GM23338 (cell line): ENCODE data around the gene BEST1. TPM values are rescaled to one million over a fixed set of nuclear protein-coding genes. Genes with fewer than 3 reads are reported as not detected.

Experiments used
- ATAC-seq: fragments of 200-7000 bp; cut with Tn5 transposase; 3 replicates; pipeline ENCODE4 v1.9.1; 2020
- DNase-seq: peaks from one replicate; pipeline ENCODE4 v3.0.0-alpha.2; 2015; ENCODE audit warnings: low spot score
- H2AFZ ChIP-seq: fragments of 200-600 bp; sonication (generic); 2 replicates; pipeline ENCODE4 v1.8.0; 2016; ENCODE audit warnings: antibody characterized with exemption, mild to moderate bottlenecking, moderate library complexity
- H3F3A ChIP-seq: fragments of 200-600 bp; sonication (generic); replicated peaks from 2 replicates; pipeline ENCODE4 v1.8.0; 2017; ENCODE audit warnings: antibody characterized with exemption, mixed run types, low read depth
- H3K27ac ChIP-seq: fragments of 200-600 bp; sonication (generic); 2 replicates; pipeline ENCODE4 v1.6.1; 2016; ENCODE audit warnings: low read depth
- H3K27me3 ChIP-seq: fragments of 200-600 bp; sonication (generic); 2 replicates; pipeline ENCODE4 v1.8.0; 2016; ENCODE audit warnings: mild to moderate bottlenecking, mixed run types, moderate library complexity; ENCODE audit not compliant: insufficient read depth
- H3K36me3 ChIP-seq: fragments of 200-600 bp; sonication (generic); 2 replicates; pipeline ENCODE4 v1.8.0; 2016; ENCODE audit warnings: mild to moderate bottlenecking; ENCODE audit not compliant: insufficient read depth
- H3K4me1 ChIP-seq: fragments of 200-600 bp; sonication (generic); 2 replicates; pipeline ENCODE4 v1.8.0; 2016; ENCODE audit warnings: mild to moderate bottlenecking, moderate library complexity; ENCODE audit not compliant: insufficient read depth
- H3K4me2 ChIP-seq: fragments of 200-600 bp; sonication (generic); 2 replicates; pipeline ENCODE4 v1.7.1; 2017; ENCODE audit warnings: mixed run types
- H3K4me3 ChIP-seq: fragments of 200-600 bp; sonication (generic); 2 replicates; pipeline ENCODE4 v1.6.1; 2016; ENCODE audit warnings: mixed run types
- H3K79me2 ChIP-seq: fragments of 200-600 bp; sonication (generic); replicated peaks from 2 replicates; pipeline ENCODE4 v1.8.0; 2017; ENCODE audit warnings: mild to moderate bottlenecking; ENCODE audit not compliant: insufficient read depth
- H3K9me2 ChIP-seq: fragments of 200-600 bp; sonication (generic); 2 replicates; pipeline ENCODE4 v1.8.0; 2017; ENCODE audit not compliant: insufficient read depth
- H4K20me1 ChIP-seq: fragments of 200-600 bp; sonication (generic); replicated peaks from 2 replicates; pipeline ENCODE4 v1.8.0; 2017; ENCODE audit warnings: mild to moderate bottlenecking; ENCODE audit not compliant: insufficient read depth
- H3K27ac Mint-ChIP-seq: 2 replicates; pipeline ENCODE4 v1.8.0; 2020; ENCODE audit warnings: inconsistent platforms, mild to moderate bottlenecking, moderate library complexity, mixed read lengths
- H3K27me3 Mint-ChIP-seq: 3 replicates; pipeline ENCODE4 v1.8.0; 2022; ENCODE audit warnings: low read depth, mild to moderate bottlenecking, moderate library complexity, mixed read lengths, inconsistent platforms; ENCODE audit not compliant: insufficient read depth, poor library complexity
- H3K36me3 Mint-ChIP-seq: 3 replicates; pipeline ENCODE4 v1.8.0; 2021; ENCODE audit warnings: low read depth, mild to moderate bottlenecking, inconsistent platforms, moderate library complexity, mixed read lengths
- H3K4me1 Mint-ChIP-seq: 3 replicates; pipeline ENCODE4 v1.8.0; 2020; ENCODE audit warnings: mild to moderate bottlenecking, inconsistent platforms, mixed read lengths
- H3K4me3 Mint-ChIP-seq: 3 replicates; pipeline ENCODE4 v1.8.0; 2021; ENCODE audit warnings: moderate library complexity, mild to moderate bottlenecking, inconsistent platforms, mixed read lengths
- H3K9me3 Mint-ChIP-seq: 3 replicates; pipeline ENCODE4 v1.8.0; 2020; ENCODE audit warnings: moderate library complexity, mild to moderate bottlenecking, inconsistent platforms, mixed read lengths
- CREB1 ChIP-seq: fragments of 250-450 bp; sonication (Bioruptor Pico); IDR thresholded peaks from 2 replicates; pipeline ENCODE4 v1.5.0; 2020; ENCODE audit warnings: low read depth, mild to moderate bottlenecking, moderate library complexity
- CTCF ChIP-seq, 2 experiments: fragments of 200-600 bp in 1 of 2; sonication (generic) in 1 of 2; conservative IDR thresholded peaks; 2 replicates each; pipeline versions ENCODE4 v1.5.1 to v1.6.1; 2016 to 2017; ENCODE audit warnings: antibody characterized with exemption in 2 of 2, low read depth in 2 of 2, mild to moderate bottlenecking in 2 of 2, moderate library complexity in 1 of 2
- ETS1 ChIP-seq: IDR thresholded peaks from 2 replicates; pipeline ENCODE4 v1.6.1; 2016; ENCODE audit warnings: antibody characterized with exemption
- EZH2 ChIP-seq: fragments of 200-600 bp; sonication (generic); IDR thresholded peaks from one replicate; pipeline ENCODE4 v1.8.0; 2017; ENCODE audit warnings: antibody characterized with exemption, mild to moderate bottlenecking, low read depth; ENCODE audit not compliant: unreplicated experiment
- EZH2phosphoT487 ChIP-seq: fragments of 200-600 bp; sonication (generic); IDR thresholded peaks from one replicate; pipeline ENCODE4 v1.8.1; 2018; ENCODE audit warnings: antibody characterized with exemption; ENCODE audit not compliant: unreplicated experiment
- JUNB ChIP-seq: IDR thresholded peaks from one replicate; pipeline ENCODE4 v1.6.1; 2016; ENCODE audit warnings: antibody characterized with exemption; ENCODE audit not compliant: unreplicated experiment
- NANOG ChIP-seq: IDR thresholded peaks from 2 replicates; pipeline ENCODE4 v1.6.1; 2016; ENCODE audit warnings: antibody characterized with exemption, borderline replicate concordance
- POLR2AphosphoS5 ChIP-seq: IDR thresholded peaks from 2 replicates; pipeline ENCODE4 v1.6.1; 2016; ENCODE audit warnings: antibody characterized with exemption, low read depth
- REST ChIP-seq: IDR thresholded peaks from one replicate; pipeline ENCODE4 v1.6.1; 2018; ENCODE audit warnings: antibody characterized with exemption; ENCODE audit not compliant: unreplicated experiment
- STAT1 ChIP-seq: IDR thresholded peaks from one replicate; pipeline ENCODE4 v1.6.1; 2016; ENCODE audit warnings: antibody characterized with exemption; ENCODE audit not compliant: unreplicated experiment
- ZNF114 ChIP-seq: fragments of 250-450 bp; sonication (Bioruptor Pico); IDR thresholded peaks from 2 replicates; pipeline ENCODE4 v1.5.0; 2020; ENCODE audit warnings: mild to moderate bottlenecking, moderate library complexity
- ZNF331 ChIP-seq: fragments of 250-450 bp; sonication (Bioruptor Pico); IDR thresholded peaks from 2 replicates; pipeline ENCODE4 v1.5.0; 2020; ENCODE audit warnings: low read depth, mild to moderate bottlenecking, moderate library complexity
- ZNF462 ChIP-seq: fragments of 250-450 bp; sonication (Bioruptor Pico); IDR thresholded peaks from 2 replicates; pipeline ENCODE4 v1.5.0; 2020; ENCODE audit warnings: mild to moderate bottlenecking, moderate library complexity
- polyA plus RNA-seq: library from polyadenylated mRNA; unstranded; fragments of >200 nt; fragmentation: Nextera tagmentation; extraction: Ambion mirVana; gene quantifications from 2 replicates; pipeline ENCODE4 v1.2.1, GENCODE V29; 2016
- total RNA-seq: library from RNA; depleted of rRNA; stranded (reverse); fragments of >200 nt; shearing (Covaris generic); gene quantifications from 2 replicates; pipeline ENCODE4 v1.2.3, GENCODE V29; 2014

Gene BEST1
- total and polyA plus RNA-seq, 2 experiments from 2014 or later, result 0.35 to 0.44 TPM

- Histone ChIP-seq H3K79me2 (no peaks in the 10 kb centered on the region), H3K9me2 (no peaks in the 10 kb centered on the region), H3K27ac (no peak overlapping the region), H2AFZ (no peak overlapping the region), H3K27me3 (peaks cover 23% of the 10 kb centered on the region), H3K36me3 (no peaks in the 10 kb centered on the region), H3K4me2 (no peak overlapping the region), H3K4me1 (peaks cover 21% of the 10 kb centered on the region), H3F3A (peaks cover 4% of the 10 kb centered on the region; the same call in 1 of the 2 replicates), H3K4me3 (no peak overlapping the region), H4K20me1 (no peaks in the 10 kb centered on the region)
- H3K36me3 Mint-ChIP-seq, result no peaks in the 10 kb centered on the region; the same call in 2 of the 3 replicates
- DNase-seq (no peak), ATAC-seq (no peak)
- TF ChIP-seq CREB1, result no peak
- no peak for TF ChIP-seq REST
- no peak for TF ChIP-seq ETS1
- TF ChIP-seq EZH2, result no peak
- no peak for TF ChIP-seq STAT1
- TF ChIP-seq POLR2AphosphoS5, result no peak
- no peak for TF ChIP-seq ZNF462
- no peak for TF ChIP-seq ZNF114 (CRISPR knock-in tag)
- TF ChIP-seq EZH2phosphoT487, result no peak
- TF ChIP-seq JUNB, result no peak
- no peak for TF ChIP-seq ZNF331 (CRISPR knock-in tag)
- no peak for TF ChIP-seq CTCF (conservative IDR thresholded peaks at IDR 0.05; ENCODE audit: low read depth in 2 of 2)
- no peak for TF ChIP-seq NANOG
- peaks cover 27% of the 10 kb centered on the region for H3K4me1 Mint-ChIP-seq
- no peak overlapping the region for H3K4me3 Mint-ChIP-seq
- H3K9me3 Mint-ChIP-seq, result no peaks in the 10 kb centered on the region; the same call in 2 of the 3 replicates
- H3K27ac Mint-ChIP-seq, result no peak overlapping the region
- H3K27me3 Mint-ChIP-seq, result peaks cover 38% of the 10 kb centered on the region
These were observed 31.0 kb upstream of the BEST1 start for GRCh38 chr11:61918938-61919704.
